ENCODE data around the gene TMOD3. TPM values are rescaled to one million over a fixed set of nuclear protein-coding genes. Genes with fewer than 3 reads are reported as not detected.

Gene TMOD3
- total RNA-seq, 1 donor from 2014 or later = 75.4 TPM

- no peak for DNase-seq (ENCODE audit: extremely low spot score, unreplicated experiment)
- TF ChIP-seq CTCF (IDR thresholded peaks at IDR 0.05) = peak; percentile 56
- no peak overlapping the region for H3K27ac Mint-ChIP-seq (ENCODE audit: unreplicated experiment)
- no peaks in the 10 kb centered on the region for H3K9me3 Mint-ChIP-seq (ENCODE audit: unreplicated experiment)
- H3K36me3 Mint-ChIP-seq (ENCODE audit: unreplicated experiment) = peaks cover 6% of the 10 kb centered on the region
- H3K4me3 Mint-ChIP-seq (ENCODE audit: unreplicated experiment) = no peak overlapping the region
- peaks cover 24% of the 10 kb centered on the region for H3K4me1 Mint-ChIP-seq (ENCODE audit: unreplicated experiment)
- no peaks in the 10 kb centered on the region for H3K27me3 Mint-ChIP-seq (ENCODE audit: unreplicated experiment)
Observed at GRCh38 chr15:51801391-51801835, 28.0 kb upstream of the TMOD3 start.

- no peak overlapping the region for H3K4me3 Mint-ChIP-seq (ENCODE audit: unreplicated experiment)
- no peak overlapping the region for H3K27ac Mint-ChIP-seq (ENCODE audit: unreplicated experiment)
- TF ChIP-seq CTCF (IDR thresholded peaks at IDR 0.05) = no peak
- peaks cover 14% of the 10 kb centered on the region for H3K36me3 Mint-ChIP-seq (ENCODE audit: unreplicated experiment)
- DNase-seq (ENCODE audit: extremely low spot score, unreplicated experiment) = no peak
- H3K4me1 Mint-ChIP-seq (ENCODE audit: unreplicated experiment) = peaks cover 21% of the 10 kb centered on the region
- H3K9me3 Mint-ChIP-seq (ENCODE audit: unreplicated experiment) = no peaks in the 10 kb centered on the region
- no peaks in the 10 kb centered on the region for H3K27me3 Mint-ChIP-seq (ENCODE audit: unreplicated experiment)
Observed at GRCh38 chr15:51802593-51802992, 26.9 kb upstream of the TMOD3 start.

GRCh38 chr15:51803965-51804364, 25.5 kb upstream of the TMOD3 start:
- Mint-ChIP-seq H3K36me3 (ENCODE audit: unreplicated experiment) (peaks cover 18% of the 10 kb centered on the region), H3K27ac (ENCODE audit: unreplicated experiment) (no peak overlapping the region), H3K4me3 (ENCODE audit: unreplicated experiment) (no peak overlapping the region), H3K4me1 (ENCODE audit: unreplicated experiment) (peaks cover 12% of the 10 kb centered on the region), H3K9me3 (ENCODE audit: unreplicated experiment) (no peaks in the 10 kb centered on the region), H3K27me3 (ENCODE audit: unreplicated experiment) (no peaks in the 10 kb centered on the region)
- TF ChIP-seq CTCF (IDR thresholded peaks at IDR 0.05) = no peak
- no peak for DNase-seq (ENCODE audit: extremely low spot score, unreplicated experiment)

GRCh38 chr15:51806123-51806522, 23.3 kb upstream of the TMOD3 start:
- H3K4me3 Mint-ChIP-seq (ENCODE audit: unreplicated experiment) = no peak overlapping the region
- H3K27ac Mint-ChIP-seq (ENCODE audit: unreplicated experiment) = no peak overlapping the region
- H3K4me1 Mint-ChIP-seq (ENCODE audit: unreplicated experiment) = peaks cover 7% of the 10 kb centered on the region
- no peaks in the 10 kb centered on the region for H3K27me3 Mint-ChIP-seq (ENCODE audit: unreplicated experiment)
- H3K9me3 Mint-ChIP-seq (ENCODE audit: unreplicated experiment) = no peaks in the 10 kb centered on the region
- no peak for DNase-seq (ENCODE audit: extremely low spot score, unreplicated experiment)
- H3K36me3 Mint-ChIP-seq (ENCODE audit: unreplicated experiment) = peaks cover 20% of the 10 kb centered on the region
- no peak for TF ChIP-seq CTCF (IDR thresholded peaks at IDR 0.05)

- Mint-ChIP-seq H3K36me3 (ENCODE audit: unreplicated experiment) (peaks cover 19% of the 10 kb centered on the region), H3K4me3 (ENCODE audit: unreplicated experiment) (no peak overlapping the region), H3K4me1 (ENCODE audit: unreplicated experiment) (peaks cover 1% of the 10 kb centered on the region), H3K9me3 (ENCODE audit: unreplicated experiment) (no peaks in the 10 kb centered on the region), H3K27ac (ENCODE audit: unreplicated experiment) (no peak overlapping the region), H3K27me3 (ENCODE audit: unreplicated experiment) (no peaks in the 10 kb centered on the region)
- TF ChIP-seq CTCF (IDR thresholded peaks at IDR 0.05) = no peak
- DNase-seq (ENCODE audit: extremely low spot score, unreplicated experiment) = no peak
Observed at GRCh38 chr15:51809457-51809856, 20.0 kb upstream of the TMOD3 start.
